ENCODE data around the gene PLXNA3.

Gene PLXNA3

GRCh38 chrX:154458954-154459778, 1.1 kb downstream of the PLXNA3 start:
- no peak for DNase-seq (ENCODE audit: low read depth in 2 of 3, low spot score in 2 of 3)

DNA sequence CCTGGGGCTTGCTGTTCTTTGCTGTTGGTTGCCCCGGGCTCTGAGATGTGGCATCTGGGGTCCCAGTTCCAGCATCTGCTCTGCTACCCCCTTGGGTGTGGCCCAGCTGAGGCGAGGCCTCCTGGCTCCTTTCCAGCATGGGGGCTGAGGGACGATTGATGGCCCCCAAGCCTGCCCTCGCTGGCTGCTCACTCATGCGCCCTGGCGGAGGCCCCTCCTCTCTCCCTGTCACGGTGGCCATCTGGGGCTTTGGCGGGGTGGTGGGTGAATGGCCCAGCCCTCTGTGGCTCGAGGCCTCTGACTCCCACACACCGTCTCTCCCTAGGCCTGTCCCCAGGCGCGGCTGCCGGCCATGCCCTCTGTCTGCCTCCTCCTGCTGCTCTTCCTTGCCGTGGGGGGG, 1.8 kb downstream of the PLXNA3 start:
- no peak for DNase-seq (ENCODE audit: low read depth in 2 of 3, low spot score in 2 of 3)

DNA sequence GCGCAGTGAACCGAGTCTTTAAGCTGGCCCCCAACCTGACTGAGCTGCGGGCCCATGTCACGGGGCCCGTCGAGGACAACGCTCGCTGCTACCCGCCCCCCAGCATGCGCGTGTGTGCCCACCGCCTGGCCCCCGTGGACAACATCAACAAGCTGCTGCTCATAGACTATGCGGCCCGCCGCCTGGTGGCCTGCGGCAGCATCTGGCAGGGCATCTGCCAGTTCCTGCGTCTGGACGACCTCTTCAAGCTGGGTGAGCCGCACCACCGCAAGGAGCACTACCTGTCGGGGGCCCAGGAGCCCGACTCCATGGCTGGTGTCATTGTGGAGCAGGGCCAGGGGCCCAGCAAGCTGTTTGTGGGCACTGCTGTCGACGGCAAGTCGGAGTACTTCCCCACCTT, 2.2 kb downstream of the PLXNA3 start:
- DNase-seq (ENCODE audit: low read depth in 2 of 3, low spot score in 2 of 3), result no peak

DNA sequence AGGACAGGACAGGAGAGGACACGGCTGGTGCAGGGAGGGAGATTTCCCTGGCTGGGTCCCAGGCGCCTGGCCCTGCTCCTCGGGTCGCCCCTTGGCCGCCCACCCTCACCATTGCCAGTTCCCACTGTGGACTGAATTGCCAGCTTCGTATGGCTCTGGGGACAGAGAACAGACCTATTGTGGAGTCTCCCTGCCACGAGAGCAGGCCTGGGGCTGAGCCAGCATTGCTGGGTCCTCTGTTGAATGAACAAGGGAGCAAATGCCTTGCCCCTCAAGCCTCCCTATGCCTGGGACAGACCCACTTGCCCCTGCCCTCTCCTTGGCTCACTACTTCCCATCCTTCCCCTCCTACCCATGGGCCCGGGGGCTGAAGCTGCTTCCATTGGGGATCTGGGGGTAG, 4.3 kb downstream of the PLXNA3 start:
- no peak for DNase-seq (ENCODE audit: low read depth in 2 of 3, low spot score in 2 of 3)

- no peak for DNase-seq (ENCODE audit: low read depth in 2 of 3, low spot score in 2 of 3)
Observed at GRCh38 chrX:154463611-154464220, 5.6 kb downstream of the PLXNA3 start.

- no peak for DNase-seq (ENCODE audit: low read depth in 2 of 3, low spot score in 2 of 3)
Observed at GRCh38 chrX:154464806-154465365, 6.8 kb downstream of the PLXNA3 start.

DNA sequence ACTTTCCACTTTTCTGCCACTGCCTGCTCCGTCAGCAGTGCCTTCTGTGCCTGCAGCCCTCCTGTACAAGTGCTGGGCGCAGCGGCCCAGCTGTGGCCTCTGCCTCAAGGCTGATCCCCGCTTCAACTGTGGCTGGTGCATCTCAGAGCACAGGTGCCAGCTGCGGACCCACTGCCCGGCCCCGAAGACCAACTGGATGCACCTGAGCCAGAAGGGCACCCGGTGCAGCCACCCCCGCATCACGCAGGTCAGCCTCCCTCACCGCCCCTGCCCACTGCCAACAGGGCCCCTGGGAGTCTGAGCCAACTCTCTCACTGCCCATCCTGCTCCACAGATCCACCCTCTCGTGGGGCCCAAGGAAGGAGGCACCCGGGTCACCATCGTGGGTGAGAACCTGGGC, 7.5 kb downstream of the PLXNA3 start:
- no peak for DNase-seq (ENCODE audit: low read depth in 2 of 3, low spot score in 2 of 3)

DNA sequence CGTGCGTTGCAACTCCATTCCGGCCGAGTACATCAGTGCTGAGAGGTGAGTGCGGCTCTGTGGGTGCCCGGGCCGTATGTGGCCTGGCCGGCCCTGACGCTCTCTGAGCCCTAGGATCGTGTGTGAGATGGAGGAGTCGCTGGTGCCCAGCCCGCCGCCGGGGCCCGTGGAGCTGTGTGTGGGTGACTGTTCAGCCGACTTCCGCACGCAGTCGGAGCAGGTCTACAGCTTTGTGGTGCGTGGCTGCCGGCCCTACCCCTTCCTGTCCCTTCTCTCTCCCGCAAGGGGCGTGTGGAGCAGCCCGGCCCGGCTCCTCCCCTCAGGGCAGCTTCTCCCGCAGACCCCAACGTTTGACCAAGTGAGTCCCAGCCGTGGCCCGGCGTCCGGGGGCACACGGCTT, 8.0 kb downstream of the PLXNA3 start:
- no peak for DNase-seq (ENCODE audit: low read depth in 2 of 3, low spot score in 2 of 3)

- DNase-seq (ENCODE audit: low read depth in 2 of 3, low spot score in 2 of 3), result no peak
Observed at GRCh38 chrX:154466907-154467306, 8.8 kb downstream of the PLXNA3 start.

GRCh38 chrX:154467556-154467955, 9.5 kb downstream of the PLXNA3 start:
- DNase-seq (ENCODE audit: low read depth in 2 of 3, low spot score in 2 of 3), result no peak

- no peak for DNase-seq (ENCODE audit: low read depth in 2 of 3, low spot score in 2 of 3)
Observed at GRCh38 chrX:154468217-154468616, 10.1 kb downstream of the PLXNA3 start.

DNA sequence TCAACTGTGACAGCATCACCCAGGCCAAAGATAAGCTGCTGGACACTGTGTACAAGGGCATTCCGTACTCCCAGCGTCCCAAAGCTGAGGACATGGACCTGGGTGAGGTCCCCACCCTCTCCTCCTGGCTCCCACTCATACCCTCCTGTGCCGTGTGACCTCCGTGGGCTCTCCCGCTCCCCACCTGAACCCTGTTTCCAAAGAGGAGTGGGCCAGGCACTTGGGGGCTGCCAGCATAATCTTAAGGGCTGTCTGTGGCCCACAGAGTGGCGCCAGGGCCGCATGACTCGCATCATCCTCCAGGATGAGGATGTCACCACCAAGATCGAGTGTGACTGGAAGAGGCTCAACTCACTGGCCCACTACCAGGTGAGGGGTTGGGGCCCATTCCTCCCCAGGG, 11.0 kb downstream of the PLXNA3 start:
- no peak for DNase-seq (ENCODE audit: low read depth in 2 of 3, low spot score in 2 of 3)

GRCh38 chrX:154469880-154470279, 11.8 kb downstream of the PLXNA3 start:
- DNase-seq (ENCODE audit: low read depth in 2 of 3, low spot score in 2 of 3), result no peak

DNA sequence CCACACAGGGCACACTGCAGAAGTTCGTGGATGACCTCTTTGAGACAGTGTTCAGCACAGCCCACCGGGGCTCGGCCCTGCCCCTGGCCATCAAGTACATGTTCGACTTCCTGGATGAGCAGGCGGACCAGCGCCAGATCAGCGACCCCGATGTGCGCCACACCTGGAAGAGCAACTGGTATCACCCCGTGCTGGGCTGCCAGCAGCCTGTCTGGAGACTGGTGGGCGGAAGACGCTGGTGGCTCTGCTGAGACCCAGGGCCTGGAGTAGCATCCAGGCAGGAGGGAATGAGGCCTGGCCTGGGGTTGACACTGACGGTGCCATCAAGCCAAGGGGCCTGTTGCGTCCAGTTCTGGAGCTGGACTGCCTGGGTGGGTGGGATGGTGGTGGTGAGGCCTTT, 12.4 kb downstream of the PLXNA3 start:
- no peak for DNase-seq (ENCODE audit: low read depth in 2 of 3, low spot score in 2 of 3)

DNA sequence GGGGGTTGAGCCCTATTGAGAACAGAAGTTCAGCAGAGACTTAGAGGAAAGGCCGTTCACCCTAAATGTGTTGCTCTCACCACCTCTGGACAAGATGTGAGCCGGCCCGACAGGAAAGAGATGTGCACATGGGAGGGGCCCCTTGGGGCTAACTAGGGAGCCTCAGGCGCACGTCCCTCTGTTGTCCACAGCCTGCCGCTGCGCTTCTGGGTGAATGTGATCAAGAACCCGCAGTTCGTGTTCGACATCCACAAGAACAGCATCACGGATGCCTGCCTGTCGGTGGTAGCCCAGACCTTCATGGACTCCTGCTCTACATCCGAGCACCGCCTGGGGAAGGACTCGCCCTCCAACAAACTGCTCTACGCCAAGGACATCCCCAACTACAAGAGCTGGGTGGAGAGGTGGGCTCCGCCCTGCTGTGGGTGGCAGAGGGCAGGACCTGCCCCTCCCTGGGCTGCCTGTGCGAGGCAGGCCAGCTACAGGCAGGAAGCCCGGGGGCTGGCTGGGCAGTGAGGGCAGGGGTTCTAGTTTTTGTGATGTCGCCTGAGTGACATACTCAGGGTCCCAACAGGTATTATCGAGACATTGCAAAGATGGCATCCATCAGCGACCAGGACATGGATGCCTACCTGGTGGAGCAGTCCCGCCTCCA, 13.0 kb downstream of the PLXNA3 start:
- no peak for DNase-seq (ENCODE audit: low read depth in 2 of 3, low spot score in 2 of 3)

- no peak for DNase-seq (ENCODE audit: low read depth in 2 of 3, low spot score in 2 of 3)
Observed at GRCh38 chrX:154471839-154472684, 14.0 kb downstream of the PLXNA3 start.

DNA sequence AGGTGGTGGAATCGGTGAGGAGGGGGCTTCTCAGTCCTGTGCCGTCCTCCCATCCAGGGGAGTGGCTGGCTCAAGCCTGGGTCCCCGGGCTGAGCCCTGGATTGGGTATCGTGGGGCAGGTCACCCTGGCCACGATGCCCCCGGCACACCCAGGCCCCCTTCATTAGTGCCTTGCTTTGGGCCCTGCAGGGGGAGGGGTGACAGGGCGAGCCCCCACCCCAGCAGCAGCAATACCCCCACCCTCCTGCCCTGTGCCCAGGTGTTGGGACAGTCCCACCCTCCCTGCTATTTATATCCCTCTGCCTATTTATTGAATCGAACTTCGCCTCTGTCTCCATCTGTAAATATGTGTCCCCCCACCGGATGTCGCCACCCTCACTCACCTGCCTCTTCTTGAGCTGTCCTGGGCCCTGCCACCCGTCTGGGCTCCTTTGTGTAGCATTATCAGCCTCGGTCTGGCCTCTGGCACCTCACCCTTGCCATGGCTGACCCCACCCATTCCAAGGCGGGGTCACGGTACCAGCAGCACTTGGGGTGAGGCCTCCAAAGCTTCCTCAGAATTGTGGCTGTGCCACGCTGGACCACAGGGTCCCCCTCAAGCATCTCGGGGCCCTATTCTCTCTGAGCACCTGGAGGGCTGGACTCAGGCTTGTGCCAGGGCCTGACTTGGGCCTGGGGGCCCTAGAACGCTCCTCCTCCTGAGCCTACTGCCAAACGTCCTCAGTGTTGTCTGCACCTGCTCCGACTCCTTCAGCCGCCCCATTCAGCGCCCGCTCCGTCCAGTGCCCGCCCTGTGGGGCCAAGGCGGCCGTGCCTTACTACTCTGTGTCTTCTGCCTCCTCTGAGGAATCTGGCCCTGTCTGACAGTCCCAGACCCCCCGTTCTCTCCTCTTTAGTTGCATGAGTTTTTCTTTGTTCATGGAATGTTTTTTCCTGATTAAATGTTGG, 14.9 kb downstream of the PLXNA3 start:
- DNase-seq (ENCODE audit: low read depth in 2 of 3, low spot score in 2 of 3), result no peak

DNA sequence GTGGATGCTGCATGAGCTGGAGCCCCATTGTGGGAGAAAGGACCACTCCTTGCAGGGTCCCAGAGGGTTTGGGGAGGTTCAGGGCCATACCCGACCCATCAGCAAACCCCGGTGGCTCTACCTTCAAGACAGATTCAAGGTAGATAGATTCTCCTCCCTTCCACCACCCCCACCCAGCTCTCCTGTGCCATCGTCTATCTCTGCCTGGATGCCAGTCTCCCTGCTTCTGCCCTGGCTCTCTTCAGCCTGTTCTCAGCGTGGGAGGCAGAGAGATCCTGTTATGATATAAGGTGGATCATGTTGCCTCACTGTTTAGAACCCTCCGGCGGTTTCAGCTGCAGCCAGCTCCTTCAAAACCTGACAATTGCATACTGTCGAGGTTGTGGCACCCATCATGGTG, 15.6 kb downstream of the PLXNA3 start:
- no peak for DNase-seq (ENCODE audit: low read depth in 2 of 3, low spot score in 2 of 3)

- DNase-seq (ENCODE audit: low read depth in 2 of 3, low spot score in 2 of 3), result no peak
Observed at GRCh38 chrX:154476821-154477220, 18.7 kb downstream of the PLXNA3 start.

GRCh38 chrX:154477891-154478477, 19.9 kb downstream of the PLXNA3 start:
- no peak for DNase-seq (ENCODE audit: low read depth in 2 of 3, low spot score in 2 of 3)

Measured in activated CD8-positive, alpha-beta memory T cell treated with anti-CD3 and anti-CD28 coated beads for 48 hours (primary cell).